Measurements from ENCODE around the gene C5orf15.

Gene C5orf15

DNA sequence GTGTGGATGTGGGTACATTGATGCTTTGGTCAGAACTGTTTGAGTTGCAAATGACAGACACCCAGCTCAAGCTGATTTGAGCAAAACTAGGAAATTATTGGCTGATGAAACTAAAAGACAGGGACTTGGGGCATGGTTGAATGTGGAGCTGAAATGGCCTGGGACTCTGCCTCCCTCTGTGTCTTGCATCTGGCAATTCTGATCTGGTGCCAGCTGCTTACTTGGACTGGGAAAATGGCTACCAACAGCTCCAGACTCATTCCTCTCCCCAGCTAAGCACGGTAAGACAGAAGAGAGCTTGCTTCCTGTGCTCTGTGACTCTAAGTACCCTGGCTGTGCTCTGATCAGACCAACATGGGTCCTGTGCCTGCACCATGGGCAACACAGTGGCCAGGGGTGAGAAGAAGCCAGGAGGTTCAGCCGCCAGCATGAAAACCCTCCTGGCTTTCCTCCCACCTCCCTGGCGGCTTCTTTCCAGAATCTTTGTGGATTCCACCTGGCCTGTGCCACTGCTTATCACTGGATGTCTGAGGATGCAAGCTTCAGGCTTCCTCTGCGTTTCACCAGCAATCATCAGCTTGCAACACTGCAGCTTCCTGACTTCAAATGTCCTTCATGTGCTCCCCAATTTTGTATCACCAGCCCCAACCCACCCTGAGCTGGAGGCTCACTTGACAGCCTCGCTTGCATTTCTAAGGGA, 44.1 kb downstream of the C5orf15 start:
- DNase-seq (ENCODE audit: low read depth in 2 of 2, low spot score in 1 of 2): no peak

- DNase-seq (ENCODE audit: low read depth in 2 of 2, low spot score in 1 of 2): no peak
Measured at GRCh38 chr5:133921979-133922378, 46.4 kb downstream of the C5orf15 start.

- DNase-seq (ENCODE audit: low read depth in 2 of 2, low spot score in 1 of 2): no peak
Measured at GRCh38 chr5:133921069-133921468, 47.4 kb downstream of the C5orf15 start.

DNA sequence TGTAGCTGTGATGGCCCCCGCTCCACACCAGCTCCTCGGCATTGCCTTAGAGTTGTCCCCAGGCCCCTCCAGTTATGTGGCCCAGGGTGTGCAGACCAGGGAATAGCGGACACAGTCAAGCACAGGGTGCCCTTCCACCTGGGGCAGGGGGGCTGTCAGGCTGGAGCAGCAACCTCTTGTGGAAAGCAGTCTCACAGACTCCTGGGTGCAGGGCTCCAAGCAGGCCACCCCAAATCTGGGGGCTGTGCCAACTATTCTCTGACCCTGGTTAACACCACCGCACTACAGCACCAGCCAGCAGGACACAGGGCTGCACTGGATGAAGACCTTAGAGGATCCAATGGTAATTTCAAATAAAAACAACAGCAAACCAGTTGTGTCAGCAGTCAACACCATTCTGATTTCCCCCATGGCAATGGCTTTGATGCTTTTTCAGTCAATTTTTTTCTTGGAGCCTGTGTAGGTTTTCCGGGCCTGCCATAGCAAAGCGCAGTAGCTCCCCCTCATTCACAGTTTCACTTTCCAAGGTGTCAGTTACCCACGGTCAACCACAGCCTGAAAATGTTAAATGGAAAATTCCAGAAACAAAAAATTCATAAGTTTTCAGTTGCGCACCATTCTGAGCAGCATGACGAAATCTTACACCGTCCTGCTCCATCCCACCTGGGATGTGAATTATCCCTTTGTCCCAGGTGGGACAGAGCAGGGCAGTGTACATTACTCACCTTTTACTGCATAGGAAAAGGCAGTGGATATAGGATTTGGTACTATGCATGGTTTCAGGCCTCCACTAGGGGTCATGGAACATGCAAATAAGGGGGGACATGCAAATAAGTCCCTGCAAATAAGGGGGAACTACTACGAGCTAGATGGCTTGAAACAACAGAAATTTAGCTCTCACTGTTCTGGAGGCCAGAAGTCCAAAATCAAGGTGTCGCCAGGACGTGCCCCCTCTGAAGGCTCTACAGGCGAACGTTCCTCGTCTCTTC, 49.0 kb downstream of the C5orf15 start:
- DNase-seq (ENCODE audit: low read depth in 2 of 2, low spot score in 1 of 2): no peak

DNA sequence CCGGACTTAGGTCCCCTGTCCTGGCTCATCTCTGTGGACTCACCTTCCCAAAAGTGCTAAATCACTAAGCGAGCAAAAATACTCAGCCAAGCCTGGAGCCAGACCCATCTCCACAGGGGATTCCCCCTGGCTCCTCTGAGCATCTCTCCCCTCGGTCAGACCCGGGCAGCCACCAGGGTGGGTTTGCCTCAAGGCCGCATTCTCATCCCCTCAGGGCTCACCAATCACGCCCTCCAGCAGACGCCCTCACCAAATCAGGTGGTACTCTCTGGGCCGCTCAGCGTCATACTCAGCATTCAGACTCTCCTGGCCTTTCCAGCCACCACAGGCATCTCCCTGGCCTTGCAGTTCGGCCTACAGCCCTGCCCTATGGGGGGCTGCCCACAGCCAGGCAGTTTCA, 49.7 kb downstream of the C5orf15 start:
- DNase-seq (ENCODE audit: low read depth in 2 of 2, low spot score in 1 of 2): no peak

DNA sequence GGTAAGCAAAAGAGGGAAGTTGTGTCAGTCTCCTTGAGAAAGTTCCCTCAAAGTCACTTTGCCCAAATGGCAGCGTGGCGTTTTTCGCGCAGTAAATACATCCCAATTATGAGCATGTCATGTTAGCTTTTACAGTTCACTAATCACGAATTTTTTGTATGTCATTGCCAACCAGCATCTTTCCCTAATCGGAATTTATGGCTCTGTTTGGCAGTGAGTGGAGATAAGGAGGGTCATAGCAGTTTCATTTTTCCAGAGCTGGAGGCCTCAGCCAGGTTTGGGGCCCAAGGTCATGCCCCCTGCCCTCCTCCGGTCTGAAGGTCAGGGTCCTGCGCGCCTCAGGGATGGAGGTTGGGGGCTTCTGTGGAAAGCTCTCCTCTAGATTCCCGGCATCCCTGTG, 50.1 kb downstream of the C5orf15 start:
- DNase-seq (ENCODE audit: low read depth in 2 of 2, low spot score in 1 of 2): no peak

- no peak for DNase-seq (ENCODE audit: low read depth in 2 of 2, low spot score in 1 of 2)
Measured at GRCh38 chr5:133917785-133918184, 50.6 kb downstream of the C5orf15 start.

GRCh38 chr5:133916914-133917313, 51.5 kb downstream of the C5orf15 start:
- DNase-seq (ENCODE audit: low read depth in 2 of 2, low spot score in 1 of 2): no peak

- no peak for DNase-seq (ENCODE audit: low read depth in 2 of 2, low spot score in 1 of 2)
Measured at GRCh38 chr5:133916479-133916878, 51.9 kb downstream of the C5orf15 start.

DNA sequence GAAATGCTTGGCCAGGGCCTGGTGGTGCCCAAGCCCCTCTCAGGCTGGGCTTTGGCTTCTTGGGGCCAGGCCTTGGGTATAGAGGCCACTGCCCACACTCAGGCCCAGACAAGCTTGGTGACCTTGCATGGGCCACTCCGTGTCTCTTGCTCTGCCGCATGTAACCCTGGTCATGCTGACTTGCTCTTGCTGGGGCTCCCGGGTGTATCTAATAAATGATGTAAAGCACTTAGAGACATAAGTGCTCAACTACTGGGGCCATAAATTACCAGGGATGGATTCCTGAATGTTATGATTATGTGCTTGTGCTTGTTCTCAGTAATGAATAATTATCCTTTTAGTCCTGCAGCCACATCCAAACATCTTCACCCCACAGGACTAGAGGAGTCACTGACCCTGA, 54.0 kb downstream of the C5orf15 start:
- no peak for DNase-seq (ENCODE audit: low read depth in 2 of 2, low spot score in 1 of 2)

DNA sequence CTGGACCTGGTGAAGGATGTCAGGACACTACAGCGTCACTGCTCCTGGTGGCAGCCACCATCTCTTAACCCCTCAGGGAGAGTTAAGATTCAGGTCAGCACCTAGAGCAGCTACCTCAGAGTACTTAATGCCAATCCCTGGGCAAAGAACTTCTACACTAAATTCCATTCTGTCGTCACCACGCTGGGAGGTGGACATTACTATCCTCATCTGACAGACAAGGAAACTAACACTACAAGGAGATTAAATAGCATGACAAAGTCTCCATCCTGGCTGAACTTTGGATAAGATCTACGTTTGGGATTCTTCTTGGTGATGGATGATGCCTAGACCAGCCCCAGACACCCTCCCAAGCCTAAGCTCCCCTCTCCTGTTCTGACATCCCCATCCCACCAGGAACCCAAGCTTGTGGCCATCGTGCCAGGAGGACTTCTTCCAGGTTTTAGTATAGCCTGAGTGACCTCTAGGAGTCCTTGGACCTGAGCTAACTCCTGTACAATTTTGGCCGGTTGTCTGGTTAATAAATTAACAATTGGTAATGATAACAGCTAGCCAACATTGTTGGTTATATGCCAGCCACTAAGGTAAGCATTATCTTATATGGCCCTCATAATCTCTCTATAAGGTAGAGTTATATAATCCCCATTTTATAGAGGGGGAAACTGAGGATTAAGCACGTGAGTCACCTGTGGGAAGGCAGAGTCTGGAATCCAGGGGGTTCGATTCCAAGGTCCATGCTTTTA, 54.8 kb downstream of the C5orf15 start:
- no peak for DNase-seq (ENCODE audit: low read depth in 2 of 2, low spot score in 1 of 2)

DNA sequence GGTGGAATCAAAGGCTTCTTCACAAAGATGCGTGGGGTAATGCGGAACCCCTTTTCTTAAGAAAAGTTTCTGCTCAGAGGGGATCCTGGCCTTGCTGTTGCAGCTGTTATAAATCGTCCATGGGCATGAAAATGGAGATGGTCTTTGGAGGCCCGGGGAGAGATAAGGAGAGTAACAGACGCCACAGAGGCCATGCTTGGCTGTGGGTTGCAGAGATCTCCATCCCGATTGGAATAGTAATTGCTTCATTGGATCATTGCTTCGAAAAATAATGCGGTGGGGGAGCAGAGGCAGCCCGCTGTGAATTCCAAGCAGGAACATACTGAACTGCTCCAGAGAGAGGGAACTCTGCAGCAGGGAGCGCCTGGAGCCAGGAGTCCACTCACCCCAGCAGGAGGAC, 55.5 kb downstream of the C5orf15 start:
- no peak for DNase-seq (ENCODE audit: low read depth in 2 of 2, low spot score in 1 of 2)

DNA sequence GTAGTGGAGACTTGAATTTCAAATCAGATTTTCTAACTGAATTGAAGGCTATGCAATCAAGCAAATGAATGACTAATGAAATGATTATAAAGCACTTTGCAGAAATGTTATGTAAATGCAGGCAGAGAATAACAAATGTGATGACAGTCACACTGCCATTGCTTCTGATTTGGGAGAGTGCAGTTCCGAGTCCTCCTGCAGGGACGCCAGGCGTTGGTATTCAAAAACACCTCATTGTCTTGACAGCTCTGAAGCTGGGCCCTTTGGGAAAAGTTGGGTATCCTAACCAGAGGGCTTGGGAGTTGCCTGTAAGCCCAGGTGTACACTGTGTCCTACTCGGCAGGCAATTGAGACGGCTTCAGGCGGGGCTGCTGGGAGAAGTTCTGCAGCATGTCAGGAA, 57.9 kb downstream of the C5orf15 start:
- DNase-seq (ENCODE audit: low read depth in 2 of 2, low spot score in 1 of 2): no peak

GRCh38 chr5:133909603-133910002, 58.8 kb downstream of the C5orf15 start:
- no peak for DNase-seq (ENCODE audit: low read depth in 2 of 2, low spot score in 1 of 2)

- DNase-seq (ENCODE audit: low read depth in 2 of 2, low spot score in 1 of 2): no peak
Measured at GRCh38 chr5:133907075-133907474, 61.4 kb downstream of the C5orf15 start.

DNA sequence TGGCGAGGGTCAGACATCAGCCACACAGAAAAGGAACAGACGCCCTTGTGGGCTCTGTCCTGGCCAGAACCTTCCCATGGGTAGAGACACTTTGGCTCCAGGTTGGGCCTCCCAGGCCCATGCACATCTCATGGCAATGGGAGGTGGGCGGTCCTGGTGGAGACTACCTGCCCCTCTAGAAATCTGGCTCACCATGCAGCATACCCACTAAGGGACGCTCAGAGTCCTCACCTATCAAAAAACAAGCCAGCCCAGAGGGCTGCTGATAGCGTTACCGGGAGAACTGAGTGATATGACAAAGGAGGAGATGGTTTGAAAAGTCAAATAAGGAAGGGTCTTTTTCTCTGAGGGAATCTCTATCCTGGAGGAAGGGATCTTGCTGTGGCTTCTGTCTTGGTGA, 62.1 kb downstream of the C5orf15 start:
- no peak for DNase-seq (ENCODE audit: low read depth in 2 of 2, low spot score in 1 of 2)

All from stimulated activated CD8-positive, alpha-beta memory T cell treated with anti-CD3 and anti-CD28 coated beads, Interleukin-4, amount 100 ng/mL, for 4 hours (primary cell).